Activated naive CD4-positive, alpha-beta T cell treated with anti-CD3 and anti-CD28 coated beads, Interleukin-2, amount 50 U/mL, for 16 hours (primary cell): ENCODE results near the gene MGA.
"Not testable (repeated sequence)": the region's sequence is repeated elsewhere in the genome, so short reads cannot be mapped to it uniquely, and the experiment has no call there.

Source experiments
- DNase-seq: peaks from one replicate; pipeline ENCODE4 v3.0.0-alpha.2; 2020

MGA gene

DNA sequence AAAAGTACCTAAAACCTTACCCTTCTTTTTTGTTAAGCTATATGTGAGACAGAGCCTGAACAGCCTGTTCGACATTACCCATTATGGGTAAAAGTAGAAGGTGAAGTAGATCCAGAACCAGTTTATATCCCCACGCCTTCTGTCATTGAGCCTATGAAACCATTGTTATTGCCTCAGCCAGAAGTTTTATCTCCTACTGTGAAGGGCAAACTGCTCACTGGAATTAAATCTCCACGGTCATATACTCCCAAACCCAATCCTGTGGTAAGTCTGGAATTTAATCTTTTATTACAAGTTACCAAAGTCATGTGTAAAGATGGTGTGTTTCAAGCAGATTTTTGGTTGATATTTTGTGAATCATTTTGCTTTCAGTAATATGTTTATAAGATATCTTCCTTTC is 66.9 kb downstream of the MGA start:
- no peak for DNase-seq

DNA sequence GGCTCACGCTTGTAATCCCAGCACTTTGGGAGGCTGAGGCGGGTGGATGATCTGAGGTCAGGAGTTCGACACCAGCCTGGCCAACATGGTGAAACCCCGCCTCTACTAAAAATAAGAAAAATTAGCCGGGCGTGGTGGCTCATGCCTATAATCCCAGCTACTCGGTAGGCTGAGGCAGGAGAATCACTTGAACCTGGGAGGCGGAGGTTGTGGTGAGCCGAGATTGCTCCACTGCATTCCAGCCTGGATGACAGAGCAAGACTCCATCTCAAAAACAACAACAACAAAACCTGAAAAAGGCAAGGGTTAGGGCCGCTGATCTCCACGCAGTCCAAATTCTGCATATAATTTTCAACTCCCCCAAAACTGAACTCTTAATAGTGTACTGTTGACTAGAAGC is 67.9 kb downstream of the MGA start:
- DNase-seq: not testable (repeated sequence)

DNA sequence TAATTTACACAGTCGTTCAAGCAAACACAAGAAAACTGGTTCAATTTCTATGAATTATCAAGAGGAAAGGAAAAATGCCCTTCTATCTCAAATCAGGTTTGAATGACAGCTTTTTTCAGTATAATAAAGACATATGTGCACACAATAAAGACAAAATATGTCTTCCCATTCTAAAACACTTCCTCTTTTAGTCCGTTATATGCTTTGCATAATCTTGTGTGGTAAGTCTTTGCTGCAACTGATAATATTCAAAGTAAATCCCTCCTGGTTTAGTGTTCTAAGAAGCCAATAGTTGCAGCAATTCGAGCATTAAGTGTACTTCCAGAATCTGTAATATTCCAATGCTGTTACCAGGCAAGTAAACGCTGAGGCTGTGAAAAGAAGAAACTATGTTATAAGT is 70.3 kb downstream of the MGA start:
- DNase-seq: no peak

DNA sequence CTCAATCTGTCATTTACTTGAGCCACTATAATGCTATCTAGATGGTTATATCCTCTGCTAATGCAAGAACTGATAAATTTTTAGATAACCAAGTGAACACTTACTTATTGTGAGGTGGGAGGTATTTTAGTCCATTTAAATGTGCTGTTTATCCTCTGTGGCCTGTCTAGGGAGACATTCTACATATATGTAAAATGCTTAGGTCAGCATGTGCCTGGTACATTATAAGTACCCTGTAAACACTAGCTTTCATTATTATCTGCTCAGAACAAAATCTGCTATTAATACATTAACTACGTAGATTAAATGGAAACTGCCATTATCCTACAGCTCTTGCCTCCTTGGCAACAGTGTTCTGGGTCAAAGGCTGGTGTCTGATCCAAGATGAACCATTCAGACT is 72.3 kb downstream of the MGA start:
- DNase-seq: no peak

DNA sequence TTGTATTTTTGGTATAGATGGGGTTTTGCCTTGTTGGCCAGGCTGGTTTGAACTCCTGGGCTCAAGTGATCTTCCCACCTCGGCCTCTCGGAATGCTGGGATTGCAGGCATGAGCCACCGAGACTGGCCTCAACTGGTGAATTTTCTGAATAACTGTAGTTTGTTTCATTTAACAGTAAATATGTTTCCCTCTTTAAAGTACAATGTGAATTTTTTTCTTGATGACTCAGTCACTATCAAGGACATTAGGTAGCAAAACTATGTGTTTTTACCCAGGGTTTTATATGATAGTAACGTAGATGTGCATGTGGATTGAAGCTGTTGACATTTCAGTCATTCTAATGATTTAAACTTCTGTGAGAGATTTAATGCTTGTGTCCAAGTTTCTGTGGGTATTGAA is 73.9 kb downstream of the MGA start:
- no peak for DNase-seq

DNA sequence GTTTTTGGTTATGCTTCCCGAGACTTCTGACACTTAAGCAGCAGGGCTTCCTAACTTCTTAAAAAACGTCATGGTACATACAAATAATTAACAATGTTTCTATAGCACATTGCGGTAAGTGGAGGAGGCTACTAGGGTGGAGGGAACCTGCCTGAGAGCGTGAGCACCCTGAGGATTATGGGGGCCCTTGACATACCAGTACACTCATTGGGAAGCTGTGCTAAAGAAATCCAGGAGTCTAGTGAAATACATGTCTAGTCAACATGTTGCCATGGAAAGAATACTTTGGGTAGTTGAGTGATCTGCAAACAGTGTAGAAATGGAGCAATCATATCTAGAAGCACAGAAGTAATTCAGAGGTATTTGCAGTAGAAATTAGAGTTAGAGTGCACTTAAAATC is 74.8 kb downstream of the MGA start:
- no peak for DNase-seq

DNA sequence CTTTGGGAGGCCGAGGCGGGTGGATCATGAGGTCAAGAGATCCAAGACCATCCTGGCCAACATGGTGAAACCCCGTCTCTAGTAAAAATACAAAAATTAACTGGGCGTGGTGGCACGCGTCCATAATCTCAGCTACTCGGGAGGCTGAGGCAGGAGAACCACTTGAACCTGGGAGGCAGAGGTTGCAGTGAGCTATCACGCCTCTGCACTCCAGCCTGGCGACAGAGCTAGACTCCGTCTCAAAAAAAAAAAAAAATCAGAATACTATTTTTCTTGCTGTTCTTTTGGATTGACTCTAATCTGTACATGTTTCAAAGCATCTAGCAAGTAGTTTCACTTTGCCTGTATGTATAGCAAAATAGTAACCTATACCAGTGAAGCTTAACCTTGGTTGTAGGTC is 75.3 kb downstream of the MGA start:
- DNase-seq: not testable (repeated sequence)

DNA sequence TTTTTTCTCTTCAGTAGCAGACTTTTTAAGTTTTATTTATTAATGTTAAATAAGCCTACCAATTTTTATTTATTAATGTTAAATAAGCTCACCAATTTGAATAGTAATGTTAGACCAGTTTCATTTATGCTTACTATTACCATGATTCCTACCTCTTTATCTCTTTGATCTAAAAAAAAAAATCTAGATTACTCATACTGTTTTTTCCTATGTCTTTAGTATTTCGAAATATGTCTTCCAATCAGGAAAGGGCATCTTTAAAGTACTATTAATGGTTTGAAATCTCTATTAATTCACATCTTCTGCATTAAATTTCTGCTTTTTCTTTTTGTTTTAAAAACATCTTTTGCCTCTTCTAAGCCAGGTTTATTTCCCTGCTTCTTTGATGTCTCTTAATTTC is 86.6 kb downstream of the MGA start:
- DNase-seq: no peak

DNA sequence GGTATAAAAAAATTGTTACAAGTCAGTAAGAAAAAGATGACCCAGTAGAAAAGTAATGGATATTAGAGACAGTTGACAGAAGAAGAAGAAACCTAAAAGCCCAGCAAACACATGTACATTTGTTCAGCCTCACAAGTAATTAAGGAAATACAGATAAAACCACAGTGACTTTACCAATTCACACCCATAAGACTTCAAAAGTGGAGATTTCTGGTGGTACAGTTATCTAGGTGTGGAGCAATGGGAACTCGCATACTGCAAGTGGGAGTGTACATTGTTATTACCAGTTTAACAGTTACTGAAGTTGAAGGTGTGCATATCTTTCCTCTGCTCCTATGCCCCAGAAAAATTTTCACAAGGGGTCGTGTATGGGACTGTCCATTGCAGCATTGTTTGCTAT is 96.0 kb downstream of the MGA start:
- no peak for DNase-seq

DNA sequence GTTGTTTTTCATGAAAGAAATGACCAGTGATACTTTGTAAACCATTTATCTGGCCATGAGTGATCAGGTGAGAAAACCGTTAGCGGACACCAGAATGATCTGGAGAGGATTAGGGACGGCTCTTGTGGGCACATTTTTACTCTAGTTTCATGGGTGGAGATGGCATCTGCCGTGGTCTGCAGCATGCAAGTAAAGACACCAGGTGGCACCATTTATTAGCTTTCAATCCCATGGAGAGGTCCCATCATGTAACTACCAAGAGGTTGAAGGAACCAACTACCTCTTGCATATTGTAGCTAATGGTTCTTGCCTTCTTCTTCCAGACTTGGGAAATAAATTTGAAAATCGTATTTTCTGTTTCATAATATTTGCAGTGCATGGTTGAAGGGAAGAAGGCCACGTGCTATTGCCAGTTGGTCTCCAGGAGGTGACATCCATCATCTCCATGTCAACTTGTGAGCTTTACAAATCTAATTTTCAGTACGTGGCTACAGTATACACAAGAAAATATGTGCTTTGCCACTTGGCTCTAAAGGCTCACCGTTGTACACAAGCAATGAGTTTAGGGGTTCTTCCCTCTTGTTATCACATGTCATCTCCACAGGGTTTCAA is 112.6 kb downstream of the MGA start:
- DNase-seq: peak; percentile 45

DNA sequence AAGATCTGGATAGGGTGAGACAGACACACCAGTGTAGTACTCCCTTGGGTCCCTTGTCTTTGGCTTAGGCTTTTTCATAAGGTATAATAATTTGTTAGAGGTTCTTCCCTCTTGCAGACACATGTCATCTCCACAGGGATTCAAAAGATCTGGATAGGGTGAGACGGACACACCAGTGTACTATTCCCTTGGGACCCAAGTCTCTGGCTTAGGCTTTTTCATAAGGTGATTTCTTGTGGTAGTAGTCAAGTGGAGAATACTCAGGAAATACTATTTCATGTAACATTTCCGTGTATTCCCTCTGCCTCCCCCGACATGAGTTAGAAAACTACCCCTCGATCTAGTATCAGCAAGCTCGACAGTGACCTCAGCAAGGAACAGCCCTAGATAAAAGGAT is 113.1 kb downstream of the MGA start:
- DNase-seq: no peak

DNA sequence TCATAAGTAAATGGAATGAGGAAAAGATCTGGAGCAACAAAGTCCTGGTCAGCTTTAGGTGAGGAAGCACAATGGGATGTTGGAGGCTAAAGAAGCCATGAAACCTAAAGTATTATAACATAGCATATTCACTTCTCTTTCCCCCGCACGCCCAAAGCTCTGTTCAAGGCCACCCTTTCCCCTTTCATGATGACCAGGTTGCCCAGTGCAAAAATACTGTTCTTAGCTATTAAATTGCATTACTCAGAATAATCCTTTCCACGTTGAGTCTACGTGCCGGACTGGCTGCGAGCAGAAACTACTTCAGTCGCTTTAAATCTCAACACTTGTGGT is 113.5 kb downstream of the MGA start:
- no peak for DNase-seq

DNA sequence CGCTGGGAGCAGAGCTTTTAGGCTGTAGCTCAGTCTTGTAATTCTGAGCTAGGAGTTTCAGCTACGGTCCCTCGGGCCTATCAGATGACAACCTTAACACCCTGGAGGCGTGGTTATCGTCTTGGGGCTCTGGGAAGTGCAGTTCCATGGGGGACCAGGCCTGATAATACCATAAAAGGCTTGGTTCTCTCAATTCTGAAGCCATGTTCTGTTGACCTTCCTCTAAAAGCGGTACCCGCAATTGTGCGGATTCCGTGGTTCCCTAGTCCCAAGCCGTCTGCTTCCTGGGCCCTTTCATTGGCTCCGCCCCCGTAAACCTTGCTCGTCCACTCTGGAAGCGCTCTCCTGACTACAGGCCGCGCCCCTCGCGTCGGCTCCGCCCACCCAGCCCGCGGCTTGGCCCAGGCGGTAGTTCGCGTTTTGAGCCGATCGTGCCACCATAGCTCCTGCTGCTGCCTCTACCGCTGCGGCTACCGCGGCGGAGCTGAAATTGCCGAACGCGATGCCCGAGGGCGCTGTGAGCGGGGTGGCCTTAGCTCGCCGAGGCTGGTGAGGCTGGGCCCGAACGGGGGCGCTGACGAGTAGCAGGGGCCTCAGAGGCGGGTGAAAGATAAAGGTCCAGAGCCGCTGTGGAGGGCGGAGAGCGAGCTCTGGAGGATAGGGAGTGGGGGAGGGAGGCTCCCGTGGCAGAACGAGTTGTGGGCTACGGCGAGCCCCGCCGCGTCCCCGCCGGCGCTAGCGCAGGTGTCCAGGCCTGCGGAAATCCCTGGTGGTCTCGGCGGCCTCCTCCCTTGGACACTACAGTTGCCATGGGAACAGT is 114.1 kb downstream of the MGA start, which contains the start of gene MAPKBP1:
Gene MAPKBP1 (plus strand): TSS at position 423 of the 820 bp plus-strand sequence. CDS start 792 bp downstream, outside the sequence.
- peak; percentile 98 for DNase-seq

DNA sequence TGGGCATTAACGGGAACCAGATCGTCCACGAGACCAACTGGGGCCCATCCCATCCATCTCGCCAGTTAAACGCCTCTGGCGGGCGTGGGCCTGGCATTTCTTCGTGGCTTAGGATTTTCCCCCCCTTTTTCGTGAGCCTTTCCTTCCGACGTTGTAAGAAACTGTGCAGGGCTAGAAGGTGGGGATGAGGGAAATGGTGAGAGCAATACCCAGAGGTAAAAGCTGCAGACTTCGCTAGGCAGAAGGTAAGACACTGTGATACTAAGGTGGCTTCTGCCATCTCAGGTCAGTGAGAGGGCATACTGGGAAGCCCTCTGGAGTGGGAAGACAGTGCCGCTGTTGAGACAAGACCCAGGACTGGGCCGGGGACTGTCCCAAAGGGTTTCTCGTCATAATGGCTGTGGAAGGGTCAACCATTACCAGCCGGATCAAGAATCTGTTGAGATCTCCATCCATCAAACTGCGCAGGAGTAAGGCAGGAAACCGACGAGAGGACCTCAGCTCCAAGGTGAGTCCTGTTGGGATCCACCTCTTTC is 114.7 kb downstream of the MGA start:
- no peak for DNase-seq

DNA sequence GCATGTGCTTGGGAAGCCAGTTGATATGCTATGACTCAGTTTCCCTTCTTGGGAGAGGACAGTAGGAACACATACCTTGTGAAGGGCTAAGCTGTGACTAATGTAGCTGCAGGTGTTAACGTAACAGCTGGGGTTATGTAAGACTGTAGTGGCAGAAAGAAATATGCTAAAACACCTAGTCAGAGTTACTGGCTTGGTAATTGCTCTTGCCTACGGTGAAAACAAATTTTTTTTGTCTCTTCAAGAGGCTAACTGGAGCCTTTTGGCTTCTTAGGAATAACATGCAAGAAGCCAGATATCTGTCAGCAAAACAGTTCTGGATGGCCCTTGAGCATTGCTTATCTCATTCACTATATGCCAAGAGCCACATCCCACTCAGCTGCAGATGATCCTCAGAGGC is 115.4 kb downstream of the MGA start:
- no peak for DNase-seq

DNA sequence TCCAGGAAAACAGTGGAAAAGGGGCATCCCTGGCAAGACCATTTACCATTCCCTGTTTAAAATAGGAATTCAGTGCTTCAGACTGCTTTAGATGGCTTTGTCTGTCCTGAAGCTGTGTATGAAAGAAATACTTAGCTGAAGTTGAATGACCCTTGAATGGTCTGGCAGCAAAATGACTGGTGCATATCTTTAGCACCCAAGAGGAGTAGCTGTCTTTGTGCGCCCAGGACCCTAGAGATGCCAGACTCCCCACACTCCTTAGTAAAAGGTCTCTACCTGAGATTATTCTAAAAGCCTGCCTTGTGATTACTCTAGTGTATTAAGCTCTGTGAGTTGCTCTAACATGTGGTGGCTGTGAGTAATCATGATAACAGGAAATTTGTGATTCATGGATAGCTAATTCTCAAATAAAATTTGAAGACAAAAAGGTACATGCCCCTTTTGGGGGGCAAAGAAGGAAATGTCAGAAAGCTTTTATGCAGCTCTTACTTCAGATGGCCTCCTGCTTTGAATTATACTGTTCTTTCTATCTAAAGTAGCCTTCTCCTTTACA is 117.3 kb downstream of the MGA start:
- no peak for DNase-seq

DNA sequence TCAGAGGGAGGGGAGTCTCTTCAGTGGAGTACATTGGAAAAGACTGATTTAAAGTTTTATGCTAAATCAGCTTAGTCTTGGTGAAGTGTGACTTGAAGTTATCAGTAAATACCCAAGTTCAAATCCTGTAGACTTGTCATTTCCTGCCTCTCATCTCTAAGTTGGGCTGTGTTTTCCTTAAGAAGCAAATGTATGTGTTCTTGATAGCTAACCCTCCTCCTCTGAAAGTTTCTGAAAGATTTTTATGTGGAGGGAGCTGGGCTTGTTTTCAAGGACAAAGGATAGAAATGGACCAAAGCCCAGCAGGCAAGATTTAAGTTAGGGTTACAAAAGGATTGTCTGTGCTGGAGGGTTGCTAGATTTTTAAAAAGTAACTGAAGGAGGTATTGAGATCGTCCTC is 118.3 kb downstream of the MGA start:
- DNase-seq: no peak

DNA sequence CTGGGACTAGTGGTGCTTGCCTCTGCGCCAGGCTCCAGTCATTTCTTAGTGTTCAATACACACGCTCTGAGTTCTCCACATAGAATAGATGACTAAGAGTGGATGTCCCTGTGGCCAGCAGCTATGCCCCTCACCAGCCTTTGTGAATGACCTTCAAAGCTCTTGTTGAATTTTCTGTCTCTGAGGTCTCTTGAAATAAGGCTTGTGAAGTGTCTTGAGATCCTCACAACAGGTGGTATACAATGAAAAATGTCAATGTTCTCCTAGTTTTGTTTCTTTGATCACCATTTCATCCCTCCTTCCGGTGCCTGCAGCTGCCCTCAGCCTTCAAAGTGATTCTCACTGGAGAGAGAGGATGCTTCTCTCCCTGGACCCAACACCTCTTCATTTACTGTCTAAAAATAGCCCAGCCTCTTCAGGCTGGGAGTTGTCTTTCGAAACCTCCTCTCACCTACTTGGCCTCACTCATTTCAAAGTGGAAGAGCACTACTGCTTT is 119.5 kb downstream of the MGA start:
- no peak for DNase-seq

DNA sequence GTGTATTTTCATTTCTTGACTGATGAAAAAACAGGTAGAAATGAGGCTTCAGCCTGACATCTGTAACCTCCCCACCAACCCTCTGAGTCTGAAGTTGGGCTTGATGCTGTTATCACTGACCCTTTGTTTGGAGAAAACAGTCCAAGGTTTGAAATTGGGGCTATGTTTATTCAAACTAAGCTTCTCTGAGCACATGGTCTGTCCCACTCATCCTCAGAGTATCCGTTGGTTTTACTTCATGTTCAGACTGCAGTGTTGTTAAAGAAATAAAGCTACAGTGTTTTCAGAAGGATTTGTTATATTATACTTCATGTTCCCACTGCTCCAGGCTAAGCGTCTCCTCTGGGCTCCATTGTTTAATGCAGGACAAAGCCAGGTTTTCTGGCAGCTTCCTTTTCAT is 120.1 kb downstream of the MGA start:
- DNase-seq: no peak

DNA sequence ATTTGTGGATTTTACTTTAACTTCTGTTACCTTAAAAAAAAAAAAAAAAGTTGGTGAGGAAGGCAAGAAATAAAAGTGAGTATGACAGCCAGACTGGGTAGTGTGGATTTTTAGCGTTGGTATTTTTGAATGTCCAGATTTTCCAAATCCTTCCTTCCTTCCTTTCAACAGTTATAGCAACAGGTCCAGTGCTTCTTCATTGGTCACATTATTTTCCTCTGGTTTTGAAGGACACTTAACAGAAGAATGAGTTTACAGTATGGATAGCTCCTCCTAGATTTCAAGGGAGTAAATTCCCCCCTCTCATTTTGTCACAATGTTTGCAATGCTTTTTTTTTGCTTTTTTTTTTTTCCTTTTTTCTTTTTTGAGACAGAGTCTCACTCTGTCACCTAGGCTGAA is 120.5 kb downstream of the MGA start:
- no peak for DNase-seq

DNA sequence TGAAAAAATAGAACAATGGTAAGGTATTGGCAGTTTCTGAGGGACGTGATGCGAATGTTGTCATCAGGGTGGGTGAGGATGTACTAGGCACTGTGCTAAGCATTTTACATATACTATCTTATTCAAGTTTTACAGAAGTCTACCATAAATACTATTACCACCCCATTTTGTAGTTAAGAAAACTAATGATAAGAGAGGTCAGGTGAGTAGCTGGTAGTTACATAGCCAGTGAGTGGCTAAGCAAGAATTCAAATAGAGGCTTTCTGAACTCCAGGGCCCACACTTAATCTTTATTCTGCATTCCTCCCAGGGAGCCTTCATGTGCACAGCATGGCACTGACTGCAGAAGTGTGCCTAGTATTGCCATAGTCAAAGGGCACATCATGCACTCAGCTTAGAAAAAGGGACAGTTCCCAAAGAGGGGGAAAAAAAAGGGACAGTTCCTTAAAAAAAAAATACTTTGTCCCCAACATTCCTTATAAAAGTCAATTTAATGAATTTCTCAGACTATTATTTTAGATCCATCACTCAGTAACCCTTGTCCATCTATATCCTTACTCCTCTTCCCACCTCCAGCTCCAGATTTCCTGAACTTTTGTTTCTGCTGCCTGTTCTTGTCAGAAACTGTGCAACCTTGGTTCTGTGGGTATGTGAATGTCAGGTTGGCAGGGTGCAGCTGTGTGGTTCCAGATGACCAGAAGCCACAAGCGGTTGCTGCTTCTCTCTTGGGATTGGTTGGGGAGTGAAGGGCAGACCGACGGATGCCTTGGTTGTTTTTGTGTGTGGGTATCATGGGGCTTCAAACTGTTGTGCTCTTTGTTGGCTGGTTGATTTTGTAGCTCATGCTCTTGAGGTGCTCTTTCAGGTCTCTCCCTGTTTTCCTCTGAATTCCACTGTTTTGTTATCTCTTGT is 122.4 kb downstream of the MGA start:
- DNase-seq: no peak

DNA sequence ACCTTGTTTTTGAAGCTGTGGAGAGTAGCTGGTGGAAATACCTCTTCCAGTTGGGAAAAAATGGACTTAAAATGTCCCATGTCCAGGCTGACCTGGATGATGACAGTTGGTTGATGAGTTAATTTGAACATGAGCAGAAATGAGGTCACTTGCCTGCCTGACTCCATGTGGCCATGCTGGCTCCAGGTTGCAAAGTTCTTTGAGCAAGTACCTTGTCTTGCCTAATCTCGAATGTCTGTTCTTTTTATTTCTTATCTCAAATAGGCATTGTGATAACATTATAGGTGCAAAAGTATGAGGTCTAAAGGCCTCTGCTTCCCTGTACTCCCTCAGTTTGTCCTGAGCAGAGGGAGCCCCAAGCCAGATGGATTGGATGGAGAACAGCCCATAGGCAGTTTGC is 123.1 kb downstream of the MGA start:
- no peak for DNase-seq

DNA sequence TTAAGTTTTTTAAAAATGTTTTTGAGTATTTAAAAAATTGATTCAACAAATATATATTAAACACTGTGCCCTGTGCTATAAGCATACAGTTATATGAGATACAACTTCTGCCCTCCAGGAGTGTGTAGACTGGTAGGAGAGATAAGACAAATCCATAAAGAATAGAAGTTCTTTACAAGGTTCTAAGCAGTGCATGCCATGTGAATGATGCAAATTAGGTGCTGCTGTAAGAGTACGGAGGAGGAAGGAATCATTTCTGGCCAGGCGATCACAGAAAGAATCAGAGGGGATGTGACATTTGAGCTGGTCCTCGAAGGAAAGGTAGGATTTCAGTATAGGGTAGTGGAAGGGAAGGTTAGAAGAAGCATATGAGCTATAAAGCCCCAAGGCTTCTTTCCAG is 128.1 kb downstream of the MGA start:
- DNase-seq: no peak
